ENCODE results near the gene ZNF416.

Gene ZNF416
- 10.1 reads per million, percentile 32 among the genes with 10 or more reads in this experiment for total RNA-seq

- peak; percentile 95 for DNase-seq
These were observed at the start of gene ZNF416 for GRCh38 chr19:57578487-57579205. ZNF416 (minus strand) TSS chr19:57578911; CDS start chr19:57578704, 207 bp downstream.

- DNase-seq, result no peak
These were observed 44.4 kb upstream of the ZNF416 start for GRCh38 chr19:57623091-57623490.

GRCh38 chr19:57620673-57621348 is 42.1 kb upstream of the ZNF416 start:
- DNase-seq, result no peak

GRCh38 chr19:57615346-57615745 is 36.6 kb upstream of the ZNF416 start:
- DNase-seq, result no peak

- DNase-seq, result peak; percentile 82
These were observed 35.4 kb upstream of the ZNF416 start, which contains the start of gene ZNF134 for GRCh38 chr19:57613941-57614743. ZNF134 (plus strand) TSS chr19:57614242; CDS start chr19:57619469, 5,227 bp downstream.

- DNase-seq, result no peak
These were observed 32.4 kb upstream of the ZNF416 start for GRCh38 chr19:57611113-57611512.

- DNase-seq, result no peak
These were observed 28.2 kb upstream of the ZNF416 start for GRCh38 chr19:57606931-57607330.

GRCh38 chr19:57599761-57600383 is 21.2 kb upstream of the ZNF416 start, which contains the start of gene ZNF530:
ZNF530 (plus strand) TSS chr19:57599885; CDS start chr19:57604346, 4,461 bp downstream.
- DNase-seq, result peak; percentile 69

- DNase-seq, result no peak
These were observed 20.7 kb upstream of the ZNF416 start for GRCh38 chr19:57599377-57599760.

- DNase-seq, result no peak
These were observed 8.8 kb upstream of the ZNF416 start for GRCh38 chr19:57587529-57587928.

GRCh38 chr19:57583521-57584416 is 5.1 kb upstream of the ZNF416 start, which contains the start of gene ZIK1:
ZIK1 (plus strand) TSS chr19:57584145; CDS start chr19:57584357, 212 bp downstream.
- DNase-seq, result peak; percentile 75

GRCh38 chr19:57583104-57583520 is 4.4 kb upstream of the ZNF416 start:
- no peak for DNase-seq

GRCh38 chr19:57576661-57577060 is 2.0 kb downstream of the ZNF416 start:
- DNase-seq, result no peak

- no peak for DNase-seq
These were observed 6.2 kb downstream of the ZNF416 start for GRCh38 chr19:57572415-57572947.

- DNase-seq, result no peak
These were observed 8.0 kb downstream of the ZNF416 start for GRCh38 chr19:57570707-57571106.

GRCh38 chr19:57566396-57567265 is 12.1 kb downstream of the ZNF416 start:
- DNase-seq, result no peak

- DNase-seq, result no peak
These were observed 15.2 kb downstream of the ZNF416 start for GRCh38 chr19:57563547-57563946.

- DNase-seq, result no peak
These were observed 18.6 kb downstream of the ZNF416 start for GRCh38 chr19:57560049-57560491.

GRCh38 chr19:57559404-57560025 is 19.2 kb downstream of the ZNF416 start, which contains the start of gene ZNF550:
ZNF550 (minus strand) TSS chr19:57559863; CDS start chr19:57559682, 181 bp downstream.
- DNase-seq, result peak; percentile 83

Data from effector CD4-positive, alpha-beta T cell (primary cell).